ENCODE data around the gene GPR63. TPM values are rescaled to one million over a fixed set of nuclear protein-coding genes. Genes with fewer than 3 reads are reported as not detected.

Gene GPR63
- total RNA-seq, 1 experiment from 2014 or later, result 5.9 TPM

- Histone ChIP-seq H3K27me3 (ENCODE audit: insufficient read depth, low read length) (no peaks in the 10 kb centered on the region), H3K4me2 (ENCODE audit: insufficient read depth, insufficient read length, low read length) (no peak overlapping the region)
- peak overlapping the region; percentile 87 to 97 (median 91); a peak in 6 of 7 replicates for H3K27ac Mint-ChIP-seq
These were observed 20.9 kb downstream of the GPR63 start for GRCh38 chr6:96816301-96816817.

More at GRCh38 chr6:96816301-96816817, 20.9 kb downstream of the GPR63 start:
- Histone ChIP-seq H3T11ph (ENCODE audit: low read length) (no peak overlapping the region), H3K4ac (ENCODE audit: low read depth, low read length) (no peak overlapping the region), H2AFZ (ENCODE audit: low read length) (no peak overlapping the region), H3K27ac (ENCODE audit: insufficient read length, low read depth, low read length) (peak overlapping the region; percentile 83), H3K4me1 (ENCODE audit: insufficient read depth, low read length) (no peaks in the 10 kb centered on the region; the same call in 1 of the 2 replicates), H3K14ac (ENCODE audit: insufficient read depth, low read length) (no peak overlapping the region), H2BK12ac (ENCODE audit: insufficient read length, low read depth, low read length) (no peak overlapping the region), H4K91ac (ENCODE audit: insufficient read length, low read depth, low read length) (no peak overlapping the region), H3K9me3 (ENCODE audit: control insufficient read depth, low read depth, low read length) (no peaks in the 10 kb centered on the region), H3K79me1 (ENCODE audit: insufficient read depth, low read depth, low read length, poor library complexity, severe bottlenecking) (peaks cover 5% of the 10 kb centered on the region), H2BK20ac (ENCODE audit: low read depth, low read length, poor library complexity, severe bottlenecking) (no peak overlapping the region), H3K23ac (ENCODE audit: insufficient read length, low read depth, low read length) (no peak overlapping the region), H3K9ac (ENCODE audit: extremely low read depth, insufficient read length, low read length) (no peak overlapping the region), H4K20me1 (ENCODE audit: control insufficient read depth, insufficient read depth, insufficient read length) (no peaks in the 10 kb centered on the region), H3K18ac (ENCODE audit: insufficient read length, low read depth, low read length) (no peak overlapping the region), H3K79me2 (ENCODE audit: insufficient read depth, low read length) (peaks cover 1% of the 10 kb centered on the region; the same call in 1 of the 2 replicates), H4K8ac (replicated peaks; ENCODE audit: insufficient read length, low read depth, low read length) (no peak overlapping the region), H2AK5ac (ENCODE audit: insufficient read length, low read length) (no peak overlapping the region), H2BK120ac (ENCODE audit: low read depth, low read length, poor library complexity, severe bottlenecking) (no peak overlapping the region), H3K56ac (ENCODE audit: insufficient read length, low read depth, low read length) (no peak overlapping the region), H4K5ac (ENCODE audit: insufficient read length, low read depth, low read length) (peak overlapping the region; percentile 4), H2BK5ac (ENCODE audit: insufficient read length, low read length) (no peak overlapping the region), H2BK15ac (ENCODE audit: low read depth, low read length) (no peak overlapping the region), H3K23me2 (ENCODE audit: insufficient read length, low read depth, low read length, poor library complexity, severe bottlenecking) (no peaks in the 10 kb centered on the region)
- Mint-ChIP-seq H3K27me3 (ENCODE audit: low read depth) (no peaks in the 10 kb centered on the region), H3K4me1 (peaks cover 28 to 30% of the 10 kb centered on the region in 2 experiments), H3K4me3 (peak overlapping the region in 1 of 2 experiments; percentile 27; a peak in 1 of 5 replicates), H3K36me3 (ENCODE audit: insufficient read depth in 1 of 3, low read depth in 3 of 3) (peaks cover 0 to 5% (median 3%) of the 10 kb centered on the region in 3 experiments; a peak in 4 of 7 replicates), H3K9me3 (peaks cover 0 to 3% of the 10 kb centered on the region in 2 experiments; a peak in 2 of 5 replicates)
- peak; percentile 36 for DNase-seq
- WGBS (ENCODE audit: extremely low coverage, insufficient read length, low lambda C conversion rate), result no CpG with 5 or more reads among the region's 5 CpGs
- TF ChIP-seq, protein P1, sequence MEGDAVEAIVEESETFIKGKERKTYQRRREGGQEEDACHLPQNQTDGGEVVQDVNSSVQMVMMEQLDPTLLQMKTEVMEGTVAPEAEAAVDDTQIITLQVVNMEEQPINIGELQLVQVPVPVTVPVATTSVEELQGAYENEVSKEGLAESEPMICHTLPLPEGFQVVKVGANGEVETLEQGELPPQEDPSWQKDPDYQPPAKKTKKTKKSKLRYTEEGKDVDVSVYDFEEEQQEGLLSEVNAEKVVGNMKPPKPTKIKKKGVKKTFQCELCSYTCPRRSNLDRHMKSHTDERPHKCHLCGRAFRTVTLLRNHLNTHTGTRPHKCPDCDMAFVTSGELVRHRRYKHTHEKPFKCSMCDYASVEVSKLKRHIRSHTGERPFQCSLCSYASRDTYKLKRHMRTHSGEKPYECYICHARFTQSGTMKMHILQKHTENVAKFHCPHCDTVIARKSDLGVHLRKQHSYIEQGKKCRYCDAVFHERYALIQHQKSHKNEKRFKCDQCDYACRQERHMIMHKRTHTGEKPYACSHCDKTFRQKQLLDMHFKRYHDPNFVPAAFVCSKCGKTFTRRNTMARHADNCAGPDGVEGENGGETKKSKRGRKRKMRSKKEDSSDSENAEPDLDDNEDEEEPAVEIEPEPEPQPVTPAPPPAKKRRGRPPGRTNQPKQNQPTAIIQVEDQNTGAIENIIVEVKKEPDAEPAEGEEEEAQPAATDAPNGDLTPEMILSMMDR (conservative IDR thresholded peaks at IDR 0.05), result no peak
